GM18502 (cell line): ENCODE data around the gene FAM107B.
"Not testable (repeated sequence)": the region's sequence is repeated elsewhere in the genome, so short reads cannot be mapped to it uniquely, and the experiment has no call there.

Experiments
- ATAC-seq: cut with Tn5 transposase; IDR thresholded peaks from one replicate; pipeline ENCODE4 v1.9.1; 2021; ENCODE audit warnings: mild to moderate bottlenecking; ENCODE audit not compliant: unreplicated experiment, poor library complexity

The FAM107B gene

DNA sequence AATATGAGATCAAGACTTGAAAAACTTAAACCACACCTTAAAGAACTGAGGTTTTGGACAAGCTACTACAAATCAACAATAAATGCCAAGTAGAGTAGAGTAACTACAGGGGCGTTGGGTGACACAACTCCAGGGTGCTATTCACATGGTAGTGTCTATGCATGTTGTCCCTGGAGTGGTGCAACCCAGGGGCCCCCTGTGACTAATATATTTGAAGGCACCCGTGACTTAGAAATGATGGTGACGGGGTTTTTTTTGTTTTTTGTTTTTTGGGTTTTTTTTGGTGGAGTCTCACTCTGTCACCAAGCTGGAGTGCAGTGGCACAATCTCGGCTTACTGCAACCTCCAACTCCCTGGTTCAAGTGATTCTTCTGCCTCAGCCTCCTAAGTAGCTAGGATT lies 106.9 kb downstream of the FAM107B start:
- no peak for ATAC-seq

DNA sequence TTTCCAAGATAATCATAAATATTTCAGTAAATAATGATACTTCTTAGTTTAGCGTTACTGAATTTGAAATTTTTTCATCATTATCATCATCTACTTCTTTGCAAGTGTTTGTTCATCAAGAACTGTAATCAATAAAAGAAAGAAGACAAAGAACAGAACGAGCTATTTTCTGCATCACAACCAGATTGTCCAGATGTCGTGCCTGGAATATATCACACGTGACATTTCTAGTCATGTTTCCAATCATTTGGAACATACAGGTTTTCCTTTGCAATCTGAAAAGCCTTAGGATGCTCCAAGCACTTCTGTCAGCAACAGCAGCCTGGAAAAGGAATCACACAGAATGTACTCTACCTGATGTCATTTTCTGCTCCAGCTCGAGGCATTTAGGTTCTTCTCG lies 107.4 kb downstream of the FAM107B start:
- no peak for ATAC-seq

DNA sequence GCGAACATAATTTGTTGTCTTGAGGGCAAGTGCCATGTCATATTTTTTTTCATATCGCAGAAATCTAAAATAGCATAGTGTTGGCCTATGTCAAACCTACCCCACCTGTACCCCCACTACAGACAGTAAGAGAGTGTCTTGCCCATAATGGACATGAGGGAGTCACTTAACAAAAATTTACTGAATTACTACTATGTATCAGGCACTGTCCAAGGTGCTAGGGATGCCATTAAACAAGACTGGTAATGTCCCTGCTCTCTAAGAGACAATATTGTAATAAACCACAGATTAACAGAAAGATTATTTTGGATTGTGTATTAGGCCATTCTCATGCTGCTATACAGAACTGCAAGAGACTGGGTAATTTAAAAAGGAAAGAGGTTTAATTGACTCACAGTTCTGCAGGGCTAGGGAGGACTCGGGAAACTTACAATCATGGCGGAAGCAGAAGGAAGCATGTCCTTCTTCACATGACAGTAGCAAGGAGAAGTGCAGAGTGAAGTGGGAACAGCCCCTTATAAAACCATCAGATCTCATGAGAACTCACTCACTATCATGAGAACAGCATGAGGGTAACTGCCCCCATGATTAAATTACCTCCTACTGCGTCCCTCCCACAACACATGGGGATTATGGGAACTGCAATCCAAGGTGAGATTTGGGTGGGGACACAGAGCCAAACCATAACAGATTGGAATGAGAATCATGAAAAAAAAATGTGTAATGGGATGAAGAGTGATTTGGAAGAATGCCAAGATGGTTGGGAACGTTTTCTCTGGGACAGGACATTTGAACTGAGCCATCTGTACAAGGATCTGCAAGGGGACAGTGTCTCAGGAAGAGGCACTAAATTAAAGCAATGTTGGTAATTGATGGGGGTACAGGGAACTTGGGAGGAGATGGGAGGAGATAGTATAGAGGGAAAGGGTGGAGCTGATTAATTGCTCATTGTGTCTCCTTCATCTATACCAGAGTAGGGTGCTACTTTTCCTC lies 108.5 kb downstream of the FAM107B start:
- ATAC-seq: no peak

DNA sequence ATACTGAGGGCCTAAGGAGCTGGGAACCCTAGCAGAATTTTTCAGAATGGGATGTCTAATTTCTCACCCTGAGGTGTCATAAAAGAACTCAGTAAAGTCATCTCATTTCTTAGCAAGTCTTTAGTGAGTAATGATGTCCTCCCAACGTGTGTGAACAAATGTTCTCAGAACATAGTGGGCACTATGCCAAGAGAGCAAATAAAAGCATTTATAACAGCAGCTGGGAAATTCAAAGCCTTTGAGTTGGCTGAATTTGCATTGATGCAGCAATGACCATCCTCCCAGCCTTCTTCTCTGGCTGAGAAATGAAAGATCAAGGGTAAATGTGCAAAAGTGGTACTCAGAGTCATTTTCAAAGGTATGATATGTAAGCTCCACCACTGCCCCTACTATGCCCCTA lies 109.4 kb downstream of the FAM107B start:
- ATAC-seq: no peak

DNA sequence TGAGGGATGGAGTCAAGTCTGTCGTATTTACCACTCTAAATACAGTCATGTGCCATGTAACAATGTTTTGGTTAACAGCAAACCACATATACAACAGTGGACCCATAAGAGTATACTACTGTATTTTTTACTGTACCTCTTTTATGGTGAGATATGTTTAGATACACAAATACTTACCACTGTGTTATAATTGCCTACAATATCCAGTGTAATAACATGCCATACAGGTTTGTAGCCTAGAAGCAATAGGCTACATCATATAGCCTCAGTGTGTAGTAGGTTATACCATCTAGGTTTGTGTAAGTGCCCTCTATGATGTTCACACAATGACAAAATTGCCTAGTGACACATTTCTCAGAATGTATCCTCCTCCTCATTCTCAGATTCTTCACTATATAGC lies 110.4 kb downstream of the FAM107B start:
- no peak for ATAC-seq

DNA sequence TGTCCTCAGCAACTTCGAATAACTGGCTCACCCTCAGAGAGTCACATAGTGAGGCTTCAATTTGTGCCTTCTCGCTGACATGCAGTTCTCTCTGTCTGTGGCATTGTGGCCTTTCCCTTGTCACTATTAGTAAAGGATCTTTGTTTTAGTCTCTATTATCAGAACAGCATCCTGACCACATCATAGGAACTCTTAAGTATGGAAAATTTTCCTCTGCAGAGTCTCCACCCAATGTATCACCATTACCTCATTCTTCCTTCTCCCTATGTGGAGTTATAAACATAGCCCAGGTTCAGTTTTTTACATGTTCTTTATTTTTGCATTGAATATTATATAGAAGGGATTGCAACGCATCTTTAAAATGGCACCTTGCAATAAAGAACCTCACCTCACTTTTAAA lies 112.9 kb downstream of the FAM107B start:
- ATAC-seq: no peak

DNA sequence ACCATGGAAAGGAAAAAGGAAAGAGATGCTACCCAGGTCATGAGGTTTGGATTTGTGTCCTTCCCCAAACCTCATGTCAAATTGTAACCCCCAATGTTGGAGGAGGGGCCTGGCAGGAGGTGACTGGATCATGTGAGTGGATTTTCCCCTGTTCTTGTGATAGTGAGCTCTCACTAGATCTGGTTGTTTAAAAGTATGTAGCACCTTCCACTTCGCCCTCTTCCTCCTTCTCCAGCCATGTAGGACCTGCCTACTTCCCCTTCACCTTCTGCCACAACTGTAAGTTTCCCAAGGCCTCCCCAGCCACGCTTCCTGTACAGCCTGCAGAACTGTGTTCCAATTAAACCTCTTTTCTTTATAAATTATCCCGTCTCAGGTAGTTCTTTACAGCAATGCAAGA lies 113.9 kb downstream of the FAM107B start:
- ATAC-seq: no peak

DNA sequence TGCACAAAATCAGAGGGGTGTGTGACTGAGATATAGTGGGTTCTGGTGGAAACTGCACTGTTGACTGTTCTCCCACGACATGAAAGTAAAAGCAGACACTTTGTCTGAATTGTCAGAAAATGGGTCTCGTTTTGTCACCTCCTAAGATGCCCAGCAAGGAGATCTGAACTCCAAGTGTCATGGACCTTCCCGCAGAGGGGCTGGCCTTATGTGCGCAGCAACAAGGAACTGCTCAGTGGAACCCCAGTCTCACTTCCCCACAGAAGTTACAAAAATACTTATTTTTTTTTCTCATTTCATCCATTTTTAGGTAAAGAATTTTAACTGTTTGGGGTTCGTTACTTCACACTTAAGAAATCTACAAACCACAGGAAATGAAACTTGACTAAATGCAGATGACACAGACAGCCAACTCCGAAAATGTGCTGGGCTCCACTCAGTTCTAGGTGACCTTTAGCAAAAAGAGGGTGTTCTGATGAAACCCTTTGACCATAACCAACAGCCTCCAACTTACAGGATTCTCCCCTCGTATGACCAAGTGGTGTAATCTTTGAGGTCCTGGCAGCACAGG lies 115.0 kb downstream of the FAM107B start:
- peak; percentile 89 for ATAC-seq

DNA sequence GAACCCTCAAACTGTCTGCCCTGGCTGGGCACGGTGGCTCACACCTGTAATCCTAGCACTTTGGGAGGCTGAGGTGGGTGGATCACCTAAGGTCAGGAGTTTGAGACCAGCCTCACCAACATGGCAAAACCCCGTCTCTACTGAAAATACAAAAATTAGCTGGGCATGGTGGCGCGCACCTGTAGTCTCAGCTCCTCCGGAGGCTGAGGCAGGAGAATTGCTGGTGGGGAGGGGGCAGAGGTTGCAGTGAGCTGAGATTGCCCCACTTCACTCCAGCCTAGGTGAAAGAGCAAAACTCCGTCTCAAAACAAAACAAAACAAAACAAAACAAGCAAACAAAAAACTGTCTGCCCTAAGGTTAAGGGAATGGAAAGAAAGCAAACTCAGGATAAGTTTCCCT lies 115.6 kb downstream of the FAM107B start:
- ATAC-seq: not testable (repeated sequence)

DNA sequence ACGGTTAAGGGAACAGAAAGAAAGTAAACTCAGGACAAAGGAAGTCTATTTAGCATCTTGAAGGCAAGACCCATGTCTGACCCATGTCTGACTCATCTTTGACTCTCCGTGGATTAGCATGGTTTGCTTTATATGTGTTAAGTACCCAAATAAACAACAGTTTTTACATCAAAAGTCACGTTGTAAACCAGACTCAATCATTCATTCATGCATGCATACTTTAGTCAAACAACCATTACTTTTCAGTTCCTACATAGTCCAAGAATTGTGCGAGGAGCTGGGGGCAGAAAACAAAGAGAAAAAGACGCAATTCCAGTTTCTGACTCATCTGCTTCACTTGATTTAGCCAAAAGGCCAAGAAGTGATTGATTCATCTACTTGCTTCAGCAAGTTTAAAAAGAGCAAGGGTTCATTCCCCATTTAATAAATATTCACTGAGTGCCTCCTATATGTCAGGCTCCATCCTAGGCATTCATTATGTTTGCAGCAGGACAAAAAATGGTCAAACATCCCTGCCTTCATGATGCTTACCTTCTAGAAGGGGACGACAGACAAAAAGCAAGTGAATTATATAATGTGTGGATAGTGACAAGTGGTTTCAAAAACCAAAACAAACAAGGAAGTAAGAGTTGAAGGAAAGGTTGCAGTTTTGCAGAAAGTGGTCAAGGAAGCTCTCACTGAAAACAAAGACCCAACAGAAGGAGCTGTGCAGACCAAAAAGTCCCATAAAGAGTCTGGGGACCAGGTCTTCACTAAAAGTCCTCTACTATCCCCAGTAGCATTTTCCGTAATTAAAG lies 116.2 kb downstream of the FAM107B start:
- ATAC-seq: no peak

DNA sequence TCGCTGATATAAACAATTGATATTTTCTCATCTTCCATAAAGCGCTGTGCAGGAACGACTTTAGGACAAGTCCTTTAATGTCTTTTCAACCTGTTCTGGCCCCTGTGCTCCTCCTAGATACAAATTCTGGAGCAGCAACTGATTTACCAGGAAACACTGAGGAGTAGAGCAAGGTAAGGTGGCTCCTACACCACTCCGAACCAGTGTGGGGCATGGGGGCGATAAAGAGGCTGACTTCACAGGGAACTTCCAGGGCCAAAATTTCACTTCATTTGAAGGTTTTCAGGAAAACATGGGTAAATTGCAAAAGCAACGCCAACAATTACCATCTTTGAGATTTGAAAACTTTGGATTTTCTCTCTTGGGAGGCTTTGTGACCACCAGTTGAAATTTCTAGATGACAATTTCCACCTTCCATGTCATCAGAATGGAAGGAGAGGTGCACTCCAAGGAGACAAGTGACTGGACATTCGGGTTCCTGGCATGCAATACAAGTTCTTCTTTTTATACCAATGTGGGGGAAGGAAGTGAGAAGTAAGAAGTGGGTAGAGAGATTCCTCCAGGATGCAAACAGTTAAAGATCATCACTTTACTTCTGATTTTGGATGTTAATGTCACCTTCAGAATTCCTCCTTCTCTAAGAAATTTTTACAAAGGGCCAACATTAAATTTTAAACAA lies 118.5 kb downstream of the FAM107B start:
- ATAC-seq: no peak

DNA sequence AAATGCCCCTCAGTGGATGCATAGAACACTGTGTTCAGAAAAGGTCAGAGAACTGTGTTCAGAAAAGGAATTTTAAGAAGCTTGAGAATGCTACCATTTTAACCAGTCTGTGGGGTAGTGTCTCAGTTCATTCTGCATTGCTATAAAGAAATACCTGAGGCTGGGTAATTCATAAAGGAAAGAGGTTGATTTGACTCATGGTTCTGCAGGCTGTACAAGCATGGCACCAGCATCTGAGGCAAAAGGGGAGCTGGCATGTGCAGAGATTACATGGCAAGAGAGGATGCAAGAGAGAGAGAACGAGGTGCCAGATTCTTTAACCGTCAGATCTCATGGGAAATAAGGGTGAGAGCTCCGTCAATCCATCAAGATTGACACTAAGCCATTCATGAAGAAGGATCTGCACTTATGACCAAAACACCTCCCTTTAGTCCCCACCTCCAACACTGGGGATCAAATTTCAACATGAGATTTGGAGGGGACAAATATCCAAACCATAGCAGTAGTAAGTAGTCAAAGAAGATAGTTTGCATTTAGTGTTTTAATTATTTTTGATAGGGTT lies 119.8 kb downstream of the FAM107B start:
- no peak for ATAC-seq

DNA sequence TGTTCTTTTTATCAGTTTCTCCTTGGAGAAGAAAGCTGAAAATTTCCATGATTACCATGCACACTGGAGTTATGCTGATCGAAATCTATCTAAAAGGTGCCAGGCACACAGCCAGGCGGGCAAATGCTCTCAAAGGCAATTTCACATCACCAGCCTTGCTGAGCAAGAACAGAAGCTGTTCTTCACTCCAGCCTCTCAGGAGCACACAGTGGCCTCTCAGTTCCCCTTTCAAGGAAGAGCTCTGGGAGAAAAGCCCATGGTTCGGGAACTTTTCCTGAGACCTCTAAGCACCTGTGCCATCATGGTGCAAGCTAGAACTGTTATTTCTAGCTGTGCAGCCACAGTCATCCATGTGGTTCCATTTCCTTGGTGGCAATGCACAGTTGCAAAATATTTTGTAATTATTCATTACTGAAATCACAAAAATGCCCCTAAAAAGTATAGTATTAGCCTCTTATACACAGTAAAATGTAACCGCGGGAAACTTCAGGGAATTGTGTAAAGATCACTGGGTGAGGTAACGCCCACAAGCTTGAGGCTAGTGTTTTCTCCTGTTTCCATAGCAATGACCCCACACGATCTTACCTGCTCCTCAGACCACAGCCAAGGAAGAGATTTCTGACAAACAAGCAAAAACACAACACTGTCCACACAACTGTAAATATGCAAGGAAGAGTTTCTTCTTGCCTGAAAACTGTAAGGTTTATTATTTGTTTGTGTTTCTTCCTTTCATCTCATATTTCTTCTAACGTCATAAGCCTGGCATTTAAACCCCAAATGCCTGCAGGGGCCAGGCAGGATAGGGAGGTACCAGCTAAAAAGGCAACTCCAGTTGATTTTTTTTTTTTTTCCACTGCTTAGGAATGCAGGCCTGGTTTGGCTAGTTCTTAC lies 121.2 kb downstream of the FAM107B start:
- ATAC-seq: no peak

DNA sequence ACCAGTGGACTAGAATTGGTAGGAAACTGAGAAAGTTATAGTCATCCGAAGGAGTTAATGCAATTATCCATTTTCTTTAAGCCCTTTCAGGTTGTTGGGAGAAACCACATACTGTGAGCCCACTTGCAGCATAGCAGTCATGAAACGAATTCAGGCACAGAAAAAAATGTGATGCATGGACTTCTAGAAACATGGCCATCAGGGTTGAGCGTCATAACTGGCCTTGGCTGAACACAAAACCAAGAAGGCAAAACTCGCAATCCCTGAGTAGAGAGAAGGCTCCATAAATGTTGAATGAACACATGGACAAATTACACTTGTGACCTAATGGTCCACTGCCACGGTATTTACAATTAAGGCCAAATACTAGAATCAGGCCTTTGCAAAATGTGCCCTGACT lies 121.9 kb downstream of the FAM107B start:
- ATAC-seq: no peak

DNA sequence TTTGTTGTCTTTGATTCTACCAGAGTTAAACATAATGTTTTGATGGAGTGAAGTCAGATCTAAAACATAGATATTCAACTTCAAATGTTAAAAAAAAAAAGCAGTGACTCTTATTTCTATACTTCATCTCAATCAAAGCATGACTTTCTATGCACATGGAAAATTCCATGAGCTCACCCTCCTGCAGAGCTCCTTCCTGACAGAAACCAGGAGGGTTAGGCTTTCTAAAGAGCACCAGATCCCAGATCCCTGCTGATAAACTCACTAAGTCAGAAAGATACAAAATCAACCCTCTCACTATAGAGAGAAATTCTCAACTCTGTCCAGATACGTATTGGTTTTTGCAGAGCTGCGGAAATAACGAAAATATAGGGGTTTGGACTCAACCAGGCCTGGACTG lies 122.6 kb downstream of the FAM107B start:
- ATAC-seq: no peak

DNA sequence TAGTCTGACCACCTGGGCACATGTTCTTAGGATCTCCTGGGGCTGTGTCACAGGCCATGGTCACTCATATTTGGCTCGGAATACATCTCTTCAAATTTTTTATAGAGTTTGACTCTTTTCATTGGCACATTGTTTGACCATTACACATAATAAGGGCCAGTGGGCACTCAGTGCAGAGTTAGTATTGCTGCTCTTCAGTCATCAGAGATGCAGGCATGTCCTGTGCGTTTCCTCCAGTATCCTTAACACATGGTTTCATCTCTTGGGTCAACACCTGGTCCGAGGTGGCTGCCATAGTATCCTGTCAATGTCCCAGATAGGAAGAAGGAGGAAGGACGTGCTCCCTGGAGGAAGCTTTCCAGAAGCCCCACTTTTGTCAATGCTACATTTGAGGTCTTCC lies 125.0 kb downstream of the FAM107B start:
- no peak for ATAC-seq

DNA sequence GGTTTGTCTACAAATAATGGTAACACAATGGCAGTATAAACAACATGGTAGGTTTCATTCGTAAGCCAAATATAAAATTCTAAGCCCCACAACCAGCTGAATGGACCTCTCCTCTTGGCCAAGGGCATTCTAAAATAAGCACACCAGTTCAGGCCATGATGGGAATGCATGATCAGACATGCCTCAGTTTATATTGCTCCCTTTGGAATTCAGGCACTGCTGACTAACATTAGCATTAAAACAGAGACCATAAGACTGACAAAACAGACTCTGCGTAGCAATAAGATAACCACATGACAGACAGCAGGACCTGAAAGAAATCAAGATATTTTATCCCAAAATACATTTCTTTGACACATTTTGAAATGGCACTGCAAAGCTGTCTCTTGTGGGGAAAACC lies 125.8 kb downstream of the FAM107B start:
- no peak for ATAC-seq

DNA sequence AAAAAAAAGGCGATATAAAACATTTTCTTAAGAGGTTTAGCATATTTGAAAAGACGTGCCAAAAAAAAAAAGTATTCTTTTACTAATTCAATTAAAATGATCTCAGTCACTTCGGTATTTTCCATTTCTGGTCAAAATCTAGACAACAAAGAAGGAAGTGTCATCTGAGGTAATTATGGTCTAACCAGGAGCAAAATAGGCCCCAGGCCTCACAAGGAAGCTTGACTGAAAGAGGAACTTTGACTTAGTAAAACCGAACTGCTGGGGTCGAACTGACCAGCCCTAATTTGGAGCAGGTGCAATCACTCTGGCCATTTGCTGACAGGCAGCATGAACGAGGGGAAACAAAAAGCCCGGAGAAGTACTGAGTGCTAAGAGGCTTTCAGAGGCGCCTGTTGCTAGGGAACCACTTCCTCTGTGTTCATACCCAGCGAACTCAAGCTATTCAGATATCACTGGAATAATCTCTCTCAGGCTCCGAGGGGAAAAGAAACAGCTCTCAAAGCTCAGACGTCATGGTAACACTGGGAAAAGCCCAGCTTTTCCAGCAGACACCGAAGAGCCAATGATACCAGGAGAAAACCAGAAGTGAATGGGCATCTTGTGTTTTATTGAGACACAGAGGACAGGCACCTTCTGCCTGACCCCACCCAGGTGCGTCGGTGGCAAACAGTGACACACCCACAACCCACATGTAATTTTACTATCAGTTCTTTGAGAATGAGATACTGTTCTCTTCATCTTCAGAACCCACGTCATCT lies 126.5 kb downstream of the FAM107B start:
- ATAC-seq: peak; percentile 92
